Measurements from ENCODE around the gene RCCD1. TPM values are rescaled to one million over a fixed set of nuclear protein-coding genes. Genes with fewer than 3 reads are reported as not detected.
A peak's percentile ranks its signal among the peaks of the same experiment; 100 is the strongest.

The RCCD1 gene
- total RNA-seq, 2 experiments from 2014 or later: 30.0 to 30.9 TPM

DNA sequence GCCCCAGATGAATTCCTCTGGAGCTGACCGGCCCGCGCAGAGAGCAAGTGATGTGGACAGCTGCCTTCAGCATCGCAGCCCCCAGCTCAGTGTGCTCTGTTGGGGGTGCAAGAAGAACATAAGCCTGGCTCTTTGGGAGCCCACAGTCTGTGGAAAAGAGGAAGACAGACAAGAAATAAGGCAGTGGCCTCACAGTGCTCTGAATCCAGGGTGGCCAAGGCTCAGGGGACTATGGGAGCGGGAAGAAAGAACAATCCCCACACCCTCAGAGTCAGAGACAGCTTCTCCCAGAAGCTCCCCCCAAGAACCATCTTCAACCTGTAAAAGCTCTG is 22.1 kb upstream of the RCCD1 start:
- TF ChIP-seq, protein P1, sequence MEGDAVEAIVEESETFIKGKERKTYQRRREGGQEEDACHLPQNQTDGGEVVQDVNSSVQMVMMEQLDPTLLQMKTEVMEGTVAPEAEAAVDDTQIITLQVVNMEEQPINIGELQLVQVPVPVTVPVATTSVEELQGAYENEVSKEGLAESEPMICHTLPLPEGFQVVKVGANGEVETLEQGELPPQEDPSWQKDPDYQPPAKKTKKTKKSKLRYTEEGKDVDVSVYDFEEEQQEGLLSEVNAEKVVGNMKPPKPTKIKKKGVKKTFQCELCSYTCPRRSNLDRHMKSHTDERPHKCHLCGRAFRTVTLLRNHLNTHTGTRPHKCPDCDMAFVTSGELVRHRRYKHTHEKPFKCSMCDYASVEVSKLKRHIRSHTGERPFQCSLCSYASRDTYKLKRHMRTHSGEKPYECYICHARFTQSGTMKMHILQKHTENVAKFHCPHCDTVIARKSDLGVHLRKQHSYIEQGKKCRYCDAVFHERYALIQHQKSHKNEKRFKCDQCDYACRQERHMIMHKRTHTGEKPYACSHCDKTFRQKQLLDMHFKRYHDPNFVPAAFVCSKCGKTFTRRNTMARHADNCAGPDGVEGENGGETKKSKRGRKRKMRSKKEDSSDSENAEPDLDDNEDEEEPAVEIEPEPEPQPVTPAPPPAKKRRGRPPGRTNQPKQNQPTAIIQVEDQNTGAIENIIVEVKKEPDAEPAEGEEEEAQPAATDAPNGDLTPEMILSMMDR (IDR thresholded peaks at IDR 0.05): peak; percentile 66
- ATAC-seq (no peak), DNase-seq (no peak)
- Mint-ChIP-seq H3K36me3 (ENCODE audit: low read depth) (peaks cover 13% of the 10 kb centered on the region), H3K4me1 (ENCODE audit: low read depth) (peaks cover 36% of the 10 kb centered on the region), H3K9me3 (no peaks in the 10 kb centered on the region), H3K27me3 (no peaks in the 10 kb centered on the region), H3K4me3 (peak overlapping the region; percentile 99), H3K27ac (peak overlapping the region; percentile 99)
- ChIA-PET CTCF (interaction anchor here (0.7 to 11.3 kb wide), 42 partner anchors 10 to 640 kb away, joined by 3 to 255 read pairs (median 5); partner anchors contain the start of genes BLM, MAN2A2, PRC1 and RCCD1), POLR2A (interaction anchor here (0.6 to 13.4 kb wide), 12 partner anchors 10 to 667 kb away, joined by 3 to 133 read pairs (median 5); partner anchors contain the start of genes BLM, MAN2A2, NGRN and RCCD1)
- intact Hi-C loops (cut with micrococcal nuclease): no loop called here

DNA sequence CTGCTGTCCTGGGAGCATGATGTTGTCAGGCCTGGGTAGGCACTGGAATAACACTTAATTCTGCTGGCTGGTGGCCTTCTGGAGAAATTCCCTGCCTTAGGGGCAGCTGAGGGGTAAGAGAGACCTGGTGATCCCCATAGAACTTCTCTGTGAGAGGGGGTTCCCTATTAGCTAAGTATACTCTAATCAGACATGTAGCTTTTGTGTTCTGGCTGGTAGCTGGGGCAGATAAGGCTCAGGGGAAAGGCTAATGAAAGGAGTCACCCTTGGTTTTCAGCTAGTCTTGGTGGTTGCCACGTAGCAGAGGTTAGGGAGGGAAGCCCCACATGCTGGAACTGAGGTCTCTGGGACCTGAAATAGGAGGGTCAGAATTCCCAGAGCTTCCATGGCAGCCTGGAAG is 21.4 kb upstream of the RCCD1 start:
- CTCF ChIA-PET: interaction anchor here (0.8 to 11.3 kb wide), 31 partner anchors 9 to 614 kb away, joined by 3 to 255 read pairs (median 6); partner anchors contain the start of genes BLM, MAN2A2, RCCD1 and VPS33B
- peak overlapping the region; percentile 99 for H3K27ac Mint-ChIP-seq
- no peaks in the 10 kb centered on the region for H3K9me3 Mint-ChIP-seq
- intact Hi-C loops (cut with micrococcal nuclease): no loop called here
- POLR2A ChIA-PET: interaction anchor here (0.7 to 13.4 kb wide), 8 partner anchors 10 to 286 kb away, joined by 3 to 133 read pairs (median 4); partner anchors contain the start of genes MAN2A2 and RCCD1
- H3K4me3 Mint-ChIP-seq: peak overlapping the region; percentile 99
- no peak for DNase-seq
- TF ChIP-seq, protein P1 (IDR thresholded peaks at IDR 0.05): no peak
- ATAC-seq: no peak
- no peaks in the 10 kb centered on the region for H3K27me3 Mint-ChIP-seq
- H3K4me1 Mint-ChIP-seq (ENCODE audit: low read depth): peaks cover 36% of the 10 kb centered on the region
- H3K36me3 Mint-ChIP-seq (ENCODE audit: low read depth): peaks cover 13% of the 10 kb centered on the region

DNA sequence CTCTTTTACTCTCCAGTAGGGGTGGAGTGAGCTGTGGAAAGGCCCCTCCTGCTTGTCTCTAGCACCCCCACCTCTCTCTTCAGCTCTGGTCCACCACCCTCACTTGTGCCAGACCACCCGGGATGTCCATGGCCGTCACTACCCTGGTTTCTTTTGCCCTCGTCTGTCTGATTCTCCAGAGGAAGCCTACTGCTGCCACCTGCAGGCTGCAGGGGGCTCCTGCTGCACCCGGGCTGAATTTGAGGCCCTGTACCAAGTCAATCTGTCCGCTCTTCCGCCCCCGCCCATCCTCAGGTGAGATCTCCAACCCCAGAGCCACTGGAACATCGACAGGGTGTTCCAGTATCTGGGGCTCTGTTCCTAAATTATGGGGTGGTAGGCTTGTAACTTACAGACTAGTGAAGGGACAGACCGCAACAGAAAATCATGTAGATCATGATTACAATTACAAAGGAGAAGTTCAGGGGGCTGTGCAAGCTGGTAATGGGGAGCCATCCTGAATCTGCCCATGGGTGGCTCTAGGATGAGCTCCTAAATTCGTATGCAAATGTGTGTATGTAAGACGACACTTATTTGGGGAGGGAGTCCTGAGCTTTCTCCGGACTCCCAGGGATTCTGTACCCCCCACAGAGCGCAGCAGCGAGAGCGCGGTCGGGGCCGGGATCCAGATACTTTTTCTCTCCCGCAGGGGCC is 20.3 kb upstream of the RCCD1 start:
- peak; percentile 43 for ATAC-seq
- Mint-ChIP-seq H3K36me3 (ENCODE audit: low read depth) (peaks cover 15% of the 10 kb centered on the region), H3K9me3 (no peaks in the 10 kb centered on the region), H3K27ac (peak overlapping the region; percentile 91), H3K4me3 (peak overlapping the region; percentile 74), H3K4me1 (ENCODE audit: low read depth) (peaks cover 32% of the 10 kb centered on the region), H3K27me3 (no peaks in the 10 kb centered on the region)
- DNase-seq: peak; percentile 96
- ChIA-PET CTCF (interaction anchor here (0.7 to 11.3 kb wide), 28 partner anchors 8 to 615 kb away, joined by 3 to 255 read pairs (median 6); partner anchors contain the start of genes BLM, MAN2A2 and RCCD1), POLR2A (interaction anchor here (0.6 to 13.4 kb wide), 13 partner anchors 9 to 217 kb away, joined by 3 to 133 read pairs (median 3); partner anchors contain the start of genes BLM, MAN2A2 and RCCD1)
- intact Hi-C loops (cut with micrococcal nuclease): no loop called here
- TF ChIP-seq, protein P1 (IDR thresholded peaks at IDR 0.05): peak; percentile 87

DNA sequence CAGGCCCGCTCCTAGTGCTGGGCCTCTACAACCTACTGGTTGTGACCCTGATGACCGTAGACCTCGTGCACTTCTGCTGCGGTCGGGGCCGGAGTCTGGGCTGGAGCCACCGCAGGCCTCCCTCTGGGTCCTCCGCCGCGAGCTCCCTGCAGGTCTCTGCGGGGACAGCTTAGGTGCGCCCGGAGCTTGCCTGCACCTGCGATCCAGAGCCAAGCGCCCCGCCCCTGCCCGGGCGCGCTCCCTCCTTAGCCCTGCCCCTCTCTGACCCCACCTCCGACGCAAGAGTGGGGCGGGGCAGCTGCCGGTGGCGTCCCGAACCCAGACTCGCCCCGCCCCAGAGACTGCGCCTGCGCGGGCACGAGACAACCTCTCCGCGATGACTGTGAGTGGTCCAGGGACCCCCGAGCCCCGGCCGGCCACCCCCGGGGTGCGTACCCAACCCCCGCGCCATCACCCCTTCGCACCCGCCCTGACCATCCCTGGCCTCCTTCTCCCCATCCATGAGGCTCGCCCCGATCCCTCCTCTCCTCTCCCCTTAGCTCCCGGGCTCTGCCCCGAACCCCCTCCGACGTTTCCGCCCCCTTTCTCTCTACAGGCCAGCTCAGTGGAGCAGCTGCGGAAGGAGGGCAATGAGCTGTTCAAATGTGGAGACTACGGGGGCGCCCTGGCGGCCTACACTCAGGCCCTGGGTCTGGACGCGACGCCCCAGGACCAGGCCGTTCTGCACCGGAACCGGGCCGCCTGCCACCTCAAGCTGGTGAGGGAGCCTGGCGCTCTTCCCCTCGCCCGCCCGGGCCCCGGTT is 19.5 kb upstream of the RCCD1 start, which contains the start of gene UNC45A:
Gene UNC45A (plus strand): TSS at position 337 of the 803 bp plus-strand sequence. CDS start 40 bp downstream, at position 377.
- H3K9me3 Mint-ChIP-seq: no peaks in the 10 kb centered on the region
- POLR2A ChIA-PET: interaction anchor here (0.7 to 13.4 kb wide), 11 partner anchors 9 to 218 kb away, joined by 3 to 133 read pairs (median 5); partner anchors contain the start of genes BLM, MAN2A2, PRC1 and RCCD1
- peak within 1 kb of the TSS; percentile 91 for H3K27ac Mint-ChIP-seq
- TF ChIP-seq, protein P1 (IDR thresholded peaks at IDR 0.05): no peak
- H3K36me3 Mint-ChIP-seq (ENCODE audit: low read depth): peaks cover 22% of the 10 kb centered on the region
- H3K27me3 Mint-ChIP-seq: no peaks in the 10 kb centered on the region
- CTCF ChIA-PET: interaction anchor here (0.7 to 11.3 kb wide), 25 partner anchors 7 to 287 kb away, joined by 3 to 255 read pairs (median 5); partner anchors contain the start of genes BLM, MAN2A2 and RCCD1
- peak within 1 kb of the TSS; percentile 74 for H3K4me3 Mint-ChIP-seq
- intact Hi-C loops (cut with micrococcal nuclease): no loop called here
- H3K4me1 Mint-ChIP-seq (ENCODE audit: low read depth): peaks cover 32% of the 10 kb centered on the region
- DNase-seq (peak; percentile 97), ATAC-seq (peak; percentile 81)
